Measurements from ENCODE around the gene MCTP2. TPM values are rescaled to one million over a fixed set of nuclear protein-coding genes. Genes with fewer than 3 reads are reported as not detected.
"Not testable (repeated sequence)": the region's sequence is repeated elsewhere in the genome, so short reads cannot be mapped to it uniquely, and the experiment has no call there.

Gene MCTP2
- total RNA-seq, 1 experiment from 2014 or later = 0.15 TPM

DNA sequence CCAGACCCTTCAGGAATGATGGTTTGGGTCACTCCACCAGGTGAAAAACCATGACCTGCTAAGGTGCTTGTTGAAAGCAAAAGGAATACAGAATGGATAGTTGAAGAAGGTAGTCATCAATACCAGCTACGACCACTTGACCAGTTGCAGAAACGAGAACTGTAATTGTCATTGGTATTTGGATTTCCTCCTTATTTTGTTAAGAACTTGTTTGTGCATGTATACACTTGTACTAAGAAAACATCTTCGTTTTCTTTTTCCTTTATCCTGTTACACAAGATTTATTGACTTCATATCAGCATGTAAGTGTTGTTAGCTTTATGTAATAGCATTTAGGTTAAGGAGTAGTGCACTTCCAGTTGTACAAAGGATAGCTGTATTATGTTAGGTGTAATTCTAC lies 261.8 kb downstream of the MCTP2 start:
- in situ Hi-C loops (cut with HindIII; ENCODE audit: low pct_unique_long_range_greater_than_20kb, low sequenced_read_pairs) = no loop called here
- DNase-seq (ENCODE audit: low read depth, low spot score) (no peak), ATAC-seq (no peak)
- CTCF ChIA-PET = no interaction called here
- no peaks in the 10 kb centered on the region for H3K36me3 ChIP-seq (ENCODE audit: control insufficient read depth, insufficient read depth, low read length)
- H3K4me1 ChIP-seq (ENCODE audit: control insufficient read depth, insufficient read depth, low read length) = no peaks in the 10 kb centered on the region
- intact Hi-C loops (cut with micrococcal nuclease; ENCODE audit: unreplicated experiment) = no loop called here
- H3K27ac ChIP-seq (ENCODE audit: low read length) = no peak overlapping the region
- no peak overlapping the region for H3K4me3 ChIP-seq (ENCODE audit: low read depth in 2 of 2, low read length in 2 of 2)
- TF ChIP-seq TCF7L2 (IDR thresholded peaks at IDR 0.05; ENCODE audit: low read depth, low read length) (no peak), CTCF (IDR thresholded peaks at IDR 0.05) (no peak), POLR2AphosphoS5 (IDR thresholded peaks at IDR 0.05; ENCODE audit: low read depth, low read length) (no peak), SIN3A (IDR thresholded peaks at IDR 0.05; ENCODE audit: borderline replicate concordance, insufficient read depth, low read depth, low read length) (no peak), REST (IDR thresholded peaks at IDR 0.05; ENCODE audit: insufficient read depth in 1 of 2, low read depth in 2 of 2, low read length in 1 of 2) (no peak)
- POLR2A ChIA-PET = no interaction called here
- no TSS peak for BruUV-seq (replicated peaks)
- no peaks in the 10 kb centered on the region for H3K9me3 ChIP-seq (ENCODE audit: control insufficient read depth, insufficient read depth, low read depth, low read length)
- H3K27me3 ChIP-seq (ENCODE audit: control insufficient read depth, insufficient read depth, low read length) = no peaks in the 10 kb centered on the region

DNA sequence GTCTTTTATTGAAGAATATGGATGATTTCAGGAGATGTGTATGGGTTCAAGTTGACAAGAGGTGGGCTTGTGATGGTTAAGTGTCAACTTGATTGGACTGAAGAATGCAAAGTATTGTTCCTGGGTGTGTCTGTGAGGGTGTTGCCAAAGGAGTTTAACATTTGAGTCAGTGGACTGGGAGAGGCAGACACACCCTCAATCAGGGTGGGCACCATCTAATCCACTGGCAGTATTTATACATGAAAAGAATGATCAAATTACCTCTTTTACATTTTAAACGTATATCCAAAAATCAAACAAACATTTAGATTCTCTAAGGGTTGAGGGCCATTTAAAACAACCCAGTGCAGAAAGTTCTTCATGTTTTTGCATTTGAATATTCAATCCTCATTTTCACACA lies 262.2 kb downstream of the MCTP2 start:
- in situ Hi-C loops (cut with HindIII; ENCODE audit: low pct_unique_long_range_greater_than_20kb, low sequenced_read_pairs); BruUV-seq (replicated peaks); intact Hi-C loops (cut with micrococcal nuclease; ENCODE audit: unreplicated experiment); H3K27ac ChIP-seq (ENCODE audit: low read length); H3K27me3 ChIP-seq (ENCODE audit: control insufficient read depth, insufficient read depth, low read length); H3K9me3 ChIP-seq (ENCODE audit: control insufficient read depth, insufficient read depth, low read depth, low read length); ATAC-seq; H3K4me3 ChIP-seq (ENCODE audit: low read depth in 2 of 2, low read length in 2 of 2); CTCF ChIA-PET; H3K4me1 ChIP-seq (ENCODE audit: control insufficient read depth, insufficient read depth, low read length); DNase-seq (ENCODE audit: low read depth, low spot score); POLR2A ChIA-PET; H3K36me3 ChIP-seq (ENCODE audit: control insufficient read depth, insufficient read depth, low read length): not testable (repeated sequence)

- no TSS peak for BruUV-seq (replicated peaks)
Observed at GRCh38 chr15:94494732-94495131, 263.4 kb downstream of the MCTP2 start.

More at GRCh38 chr15:94494732-94495131, 263.4 kb downstream of the MCTP2 start:
- ChIA-PET POLR2A (no interaction called here), CTCF (no interaction called here)
- intact Hi-C loops (cut with micrococcal nuclease; ENCODE audit: unreplicated experiment) (no loop called here), in situ Hi-C loops (cut with HindIII; ENCODE audit: low pct_unique_long_range_greater_than_20kb, low sequenced_read_pairs) (no loop called here)
- TF ChIP-seq REST (IDR thresholded peaks at IDR 0.05; ENCODE audit: insufficient read depth in 1 of 2, low read depth in 2 of 2, low read length in 1 of 2) (no peak), TCF7L2 (IDR thresholded peaks at IDR 0.05; ENCODE audit: low read depth, low read length) (no peak), CTCF (IDR thresholded peaks at IDR 0.05) (no peak), POLR2AphosphoS5 (IDR thresholded peaks at IDR 0.05; ENCODE audit: low read depth, low read length) (no peak), SIN3A (IDR thresholded peaks at IDR 0.05; ENCODE audit: borderline replicate concordance, insufficient read depth, low read depth, low read length) (no peak)
- Histone ChIP-seq H3K27ac (ENCODE audit: low read length) (no peak overlapping the region), H3K4me1 (ENCODE audit: control insufficient read depth, insufficient read depth, low read length) (no peaks in the 10 kb centered on the region), H3K36me3 (ENCODE audit: control insufficient read depth, insufficient read depth, low read length) (no peaks in the 10 kb centered on the region), H3K4me3 (ENCODE audit: low read depth in 2 of 2, low read length in 2 of 2) (no peak overlapping the region), H3K27me3 (ENCODE audit: control insufficient read depth, insufficient read depth, low read length) (no peaks in the 10 kb centered on the region), H3K9me3 (ENCODE audit: control insufficient read depth, insufficient read depth, low read depth, low read length) (no peaks in the 10 kb centered on the region)
- no peak for ATAC-seq
- no peak for DNase-seq (ENCODE audit: low read depth, low spot score)

All from Panc1 (cell line).